ENCODE results near the gene VSX1.

- TF ChIP-seq CTCF (IDR thresholded peaks at IDR 0.05) (no peak), POLR2A (IDR thresholded peaks at IDR 0.05) (no peak), EP300 (IDR thresholded peaks at IDR 0.05) (no peak), POLR2AphosphoS5 (IDR thresholded peaks at IDR 0.05) (no peak)
These were observed 43.7 kb upstream of the VSX1 start for GRCh38 chr20:25125636-25126035.

All from sigmoid colon (tissue), 4 donors.